Mucosa of descending colon (tissue), 3 donors: ENCODE data around the gene TMEM30B. TPM values are rescaled to one million over a fixed set of nuclear protein-coding genes. Genes with fewer than 3 reads are reported as not detected.

Source experiments
- ATAC-seq: fragments of 200-7000 bp; cut with Tn5 transposase; one replicate; pipeline ENCODE4 v1.9.1; 2020; ENCODE audit warnings: mild to moderate bottlenecking, moderate library complexity
- DNase-seq, 3 donors: peaks; one replicate each; pipeline ENCODE4 v3.0.0-alpha.2; 2020
- H3K36me3 ChIP-seq: fragments of 200-600 bp; one replicate; pipeline ENCODE4 v1.8.0; 2021; ENCODE audit warnings: low read depth, mild to moderate bottlenecking
- H3K4me1 ChIP-seq: fragments of 200-600 bp; one replicate; pipeline ENCODE4 v1.8.0; 2021; ENCODE audit warnings: low read depth, mild to moderate bottlenecking
- H3K4me3 ChIP-seq: fragments of 200-600 bp; one replicate; pipeline ENCODE4 v1.8.0; 2021; ENCODE audit warnings: mild to moderate bottlenecking
- H3K9me3 ChIP-seq: fragments of 200-600 bp; one replicate; pipeline ENCODE4 v1.8.0; 2021; ENCODE audit warnings: mild to moderate bottlenecking
- intact Hi-C, 2 donors: fragments of 100-400 bp; cut with DNase I in 1 of 2; cut with micrococcal nuclease in 1 of 2; formaldehyde crosslinking; loops; one replicate each; pipeline versions ENCODE4 v1.11.0 to v1.11.1; 2022; cut with DNase I, micrococcal nuclease
- total RNA-seq, 3 donors: library from RNA; stranded (reverse); fragmentation: NEBNext Ultra II Directional in 2 of 3; extraction: Animal tissue kit (Norgen Biotek cat#: 25700) in 2 of 3; gene quantifications; one replicate each; pipeline versions ENCODE4 v1.2.1 to v1.2.4, GENCODE V29; 2021 to 2023
- TF ChIP-seq, protein P1 (sequence below): fragments of 200-600 bp; IDR thresholded peaks from one replicate; pipeline ENCODE4 v1.8.0; 2022; ENCODE audit warnings: antibody characterized with exemption, mild to moderate bottlenecking
- donor health status: DM: no; HTN: no; CAD: no; lungs with moderate emphysema.
- donor health status: DM: no; HTN: no; CAD: no.
- donor health status: DM: no; HTN: yes; CAD: no.

Gene TMEM30B
- total RNA-seq, 3 donors from 2014 or later = 26.2 to 83.8 (median 54.1) TPM

DNA sequence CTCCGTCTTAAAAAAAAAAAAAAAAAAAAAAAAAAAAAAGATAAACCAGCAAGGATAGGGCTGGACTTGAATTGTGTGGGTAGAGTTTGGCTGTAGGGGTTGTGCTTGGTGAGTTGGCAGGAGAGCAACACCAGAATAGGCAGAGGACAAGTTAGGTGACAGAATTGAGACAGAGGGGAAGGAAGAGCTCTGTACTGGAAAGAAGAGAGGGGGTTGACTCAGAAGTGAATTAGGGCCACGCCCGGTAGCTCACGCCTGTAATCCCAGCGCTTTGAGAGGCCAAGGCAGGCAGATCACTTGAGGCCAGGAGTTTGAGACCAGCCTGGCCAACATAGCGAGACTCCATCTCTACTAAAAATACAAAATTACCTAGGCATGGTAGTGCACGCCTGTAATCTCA, 6.1 kb upstream of the TMEM30B start:
- intact Hi-C loops = no loop called here
- Histone ChIP-seq H3K9me3 (no peaks in the 10 kb centered on the region), H3K36me3 (no peaks in the 10 kb centered on the region), H3K4me1 (peaks cover 6% of the 10 kb centered on the region), H3K4me3 (no peak overlapping the region)
- DNase-seq (no peak), ATAC-seq (peak; percentile 8)
- TF ChIP-seq, protein P1, sequence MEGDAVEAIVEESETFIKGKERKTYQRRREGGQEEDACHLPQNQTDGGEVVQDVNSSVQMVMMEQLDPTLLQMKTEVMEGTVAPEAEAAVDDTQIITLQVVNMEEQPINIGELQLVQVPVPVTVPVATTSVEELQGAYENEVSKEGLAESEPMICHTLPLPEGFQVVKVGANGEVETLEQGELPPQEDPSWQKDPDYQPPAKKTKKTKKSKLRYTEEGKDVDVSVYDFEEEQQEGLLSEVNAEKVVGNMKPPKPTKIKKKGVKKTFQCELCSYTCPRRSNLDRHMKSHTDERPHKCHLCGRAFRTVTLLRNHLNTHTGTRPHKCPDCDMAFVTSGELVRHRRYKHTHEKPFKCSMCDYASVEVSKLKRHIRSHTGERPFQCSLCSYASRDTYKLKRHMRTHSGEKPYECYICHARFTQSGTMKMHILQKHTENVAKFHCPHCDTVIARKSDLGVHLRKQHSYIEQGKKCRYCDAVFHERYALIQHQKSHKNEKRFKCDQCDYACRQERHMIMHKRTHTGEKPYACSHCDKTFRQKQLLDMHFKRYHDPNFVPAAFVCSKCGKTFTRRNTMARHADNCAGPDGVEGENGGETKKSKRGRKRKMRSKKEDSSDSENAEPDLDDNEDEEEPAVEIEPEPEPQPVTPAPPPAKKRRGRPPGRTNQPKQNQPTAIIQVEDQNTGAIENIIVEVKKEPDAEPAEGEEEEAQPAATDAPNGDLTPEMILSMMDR = no peak

DNA sequence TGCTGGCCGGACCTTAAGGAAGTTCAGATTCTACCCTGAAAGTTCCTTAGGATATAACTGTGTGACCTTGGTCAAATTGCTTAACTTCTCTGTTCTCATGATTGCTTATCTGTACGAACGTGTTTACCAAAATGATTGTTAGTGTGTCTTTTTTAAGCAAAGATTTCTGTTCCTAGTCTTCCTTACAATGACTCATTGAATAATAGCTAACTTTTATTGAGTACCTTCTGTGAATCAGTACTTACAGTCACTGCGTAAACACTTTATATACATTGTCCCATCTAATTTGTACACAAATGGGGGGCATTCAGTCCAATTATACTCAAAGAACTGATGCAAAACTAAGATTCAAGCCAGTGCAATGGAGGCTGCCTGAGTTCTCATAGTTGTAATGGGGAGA, 4.2 kb upstream of the TMEM30B start:
- TF ChIP-seq, protein P1 = no peak
- ATAC-seq (no peak), DNase-seq (no peak)
- intact Hi-C loops = no loop called here
- no peaks in the 10 kb centered on the region for H3K9me3 ChIP-seq
- H3K36me3 ChIP-seq = no peaks in the 10 kb centered on the region
- H3K4me1 ChIP-seq = peaks cover 6% of the 10 kb centered on the region
- H3K4me3 ChIP-seq = no peak overlapping the region

DNA sequence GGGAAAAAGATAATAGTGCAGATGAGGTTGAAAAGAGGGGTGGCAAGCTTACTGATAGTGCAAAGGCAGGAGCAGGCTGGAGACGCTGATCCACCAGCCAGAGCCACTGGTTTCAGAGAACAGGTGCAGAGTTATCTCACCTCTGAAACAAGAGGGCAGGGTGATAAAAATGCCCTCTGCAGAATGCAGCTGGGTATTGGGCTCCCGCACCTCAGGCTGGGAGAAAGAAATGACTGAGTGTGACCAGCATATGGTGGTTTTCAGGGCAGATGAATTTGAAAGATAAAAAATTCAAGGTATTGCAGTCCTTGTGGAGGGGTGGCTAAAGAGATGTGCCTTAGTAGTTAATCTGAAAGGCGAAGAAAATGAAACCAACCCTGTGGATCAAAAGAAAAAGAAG, 2.9 kb upstream of the TMEM30B start:
- peaks cover 6% of the 10 kb centered on the region for H3K4me1 ChIP-seq
- intact Hi-C loops = no loop called here
- ATAC-seq (no peak), DNase-seq (no peak)
- TF ChIP-seq, protein P1 = no peak
- no peak overlapping the region for H3K4me3 ChIP-seq
- H3K9me3 ChIP-seq = no peaks in the 10 kb centered on the region
- H3K36me3 ChIP-seq = no peaks in the 10 kb centered on the region

DNA sequence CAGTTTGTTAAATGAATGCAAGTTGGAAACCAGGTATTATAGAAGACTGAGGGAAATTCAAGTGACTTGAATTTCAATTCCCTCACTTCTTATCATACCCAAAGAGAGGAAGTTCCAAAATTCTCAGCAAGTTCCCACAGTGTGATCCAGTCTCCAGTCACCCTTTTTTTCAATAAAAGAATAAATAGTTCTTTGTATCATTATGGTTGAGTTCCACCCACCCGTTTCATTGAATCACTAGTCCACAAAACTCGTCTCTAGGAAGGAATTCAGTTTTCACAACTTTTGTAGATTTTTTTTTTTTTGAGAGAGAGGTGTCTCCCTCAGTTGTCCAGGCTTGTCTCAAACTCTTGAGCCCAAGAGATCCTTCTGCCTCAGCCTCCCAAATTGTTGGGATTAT, 1.6 kb upstream of the TMEM30B start:
- intact Hi-C loops = no loop called here

DNA sequence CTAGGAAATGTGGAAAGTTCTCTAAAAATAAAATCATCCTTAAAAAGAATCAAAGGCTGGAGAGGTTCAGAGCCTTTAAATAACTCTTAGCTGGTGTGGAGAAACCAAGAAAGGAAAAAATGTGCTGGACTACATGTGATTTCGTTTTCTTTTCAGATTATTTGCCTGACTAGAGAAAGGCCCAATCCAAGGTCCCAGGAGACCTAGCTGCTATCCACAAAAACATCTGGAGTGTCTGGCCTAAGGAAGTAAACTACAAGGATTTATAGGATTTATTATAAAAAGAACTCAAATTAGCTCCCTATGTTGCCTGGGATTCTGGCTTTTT, 774 bp upstream of the TMEM30B start:
- Histone ChIP-seq H3K4me1 (peaks cover 6% of the 10 kb centered on the region), H3K4me3 (no peak overlapping the region), H3K9me3 (no peaks in the 10 kb centered on the region), H3K36me3 (no peaks in the 10 kb centered on the region)
- no peak for ATAC-seq
- intact Hi-C loops = no loop called here
- no peak for DNase-seq
- TF ChIP-seq, protein P1 = no peak

More for the DNA sequence above, 1.6 kb upstream of the TMEM30B start:
- peaks cover 6% of the 10 kb centered on the region for H3K4me1 ChIP-seq
- TF ChIP-seq, protein P1 = no peak
- no peaks in the 10 kb centered on the region for H3K36me3 ChIP-seq
- ATAC-seq (no peak), DNase-seq (no peak)
- H3K4me3 ChIP-seq = no peak overlapping the region
- no peaks in the 10 kb centered on the region for H3K9me3 ChIP-seq

DNA sequence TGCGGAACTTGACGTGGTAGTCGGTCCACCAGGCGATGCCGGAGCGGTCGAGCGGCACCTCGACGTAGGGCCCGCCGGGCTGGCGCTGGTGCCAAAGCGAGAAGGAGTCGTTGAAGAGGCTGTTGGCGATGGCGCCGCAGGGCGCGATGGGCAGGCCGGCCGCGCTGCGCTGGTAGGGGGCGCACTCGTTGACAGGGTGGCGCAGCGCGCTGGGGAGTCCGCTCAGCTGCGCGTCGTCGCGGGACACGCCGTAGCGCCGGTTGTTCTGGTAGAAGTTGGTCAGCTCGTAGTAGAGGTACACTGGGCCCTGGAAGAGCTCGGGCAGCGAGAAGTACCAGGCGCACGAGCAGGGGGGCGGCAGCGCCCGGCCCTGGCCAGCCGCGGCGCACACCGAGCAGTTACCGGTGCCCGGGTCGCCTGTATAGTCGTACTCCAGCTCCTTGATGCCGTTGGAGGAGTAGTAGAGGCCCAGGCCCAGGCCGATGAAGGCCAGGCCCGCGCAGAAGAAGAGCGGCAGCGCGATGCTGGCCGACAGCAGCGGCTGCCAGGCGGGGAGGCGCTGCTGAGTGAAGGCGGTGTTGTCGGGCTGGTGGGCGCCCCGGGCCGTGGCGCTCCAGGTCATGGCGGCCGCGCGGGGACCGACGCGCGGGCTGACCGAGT, 482 bp downstream of the TMEM30B start:
- Histone ChIP-seq H3K36me3 (no peaks in the 10 kb centered on the region), H3K4me3 (peak overlapping the region; percentile 59), H3K9me3 (no peaks in the 10 kb centered on the region), H3K4me1 (peaks cover 6% of the 10 kb centered on the region)
- peak; percentile 82 to 87 (median 83) for DNase-seq
- peak; percentile 80 for ATAC-seq
- TF ChIP-seq, protein P1 = peak; percentile 48
- intact Hi-C loops = no loop called here
